ENCODE results near the gene AHRR.
"Not testable (repeated sequence)": the region's sequence is repeated elsewhere in the genome, so short reads cannot be mapped to it uniquely, and the experiment has no call there.

Gene AHRR

GRCh38 chr5:464446-464842 is 142.9 kb downstream of the AHRR start:
- no peak for DNase-seq

DNA sequence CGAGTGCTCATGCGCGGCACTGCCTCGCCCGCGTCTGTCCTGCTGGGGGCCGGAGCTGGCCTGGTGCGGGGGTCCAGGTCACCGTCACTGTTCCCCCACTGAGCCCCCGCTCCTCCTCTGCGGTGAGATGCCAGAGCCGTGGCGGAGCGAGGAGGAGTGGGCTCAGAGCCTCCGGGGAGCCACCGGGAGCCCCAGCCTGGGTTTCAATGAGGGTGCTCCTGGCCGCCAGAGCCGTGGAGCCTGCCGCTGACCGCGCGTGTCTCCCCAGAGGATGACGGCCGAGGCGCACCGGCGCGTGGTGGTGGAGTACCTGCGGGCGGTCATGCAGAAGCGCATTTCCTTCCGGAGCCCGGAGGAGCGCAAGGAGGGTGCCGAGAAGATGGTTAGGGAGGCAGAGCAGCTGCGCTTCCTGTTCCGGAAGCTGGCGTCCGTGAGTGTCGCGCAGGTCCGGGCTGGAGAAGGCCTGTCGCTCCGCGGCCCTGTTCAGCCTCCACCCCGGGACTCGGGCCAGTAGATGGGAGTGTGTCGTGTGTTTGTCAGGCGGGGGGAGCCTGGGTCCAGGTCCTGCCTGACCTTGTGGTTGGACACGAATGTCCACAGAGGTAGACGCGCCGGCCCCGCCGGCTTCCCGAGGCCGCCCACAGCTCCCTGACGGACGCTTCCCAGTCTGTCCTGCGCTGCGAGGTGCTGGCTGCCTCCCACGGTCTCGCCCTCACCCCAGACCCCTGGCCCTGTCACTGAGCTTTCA is 143.5 kb downstream of the AHRR start:
- no peak for DNase-seq

GRCh38 chr5:465591-466403 is 144.3 kb downstream of the AHRR start:
- no peak for DNase-seq

DNA sequence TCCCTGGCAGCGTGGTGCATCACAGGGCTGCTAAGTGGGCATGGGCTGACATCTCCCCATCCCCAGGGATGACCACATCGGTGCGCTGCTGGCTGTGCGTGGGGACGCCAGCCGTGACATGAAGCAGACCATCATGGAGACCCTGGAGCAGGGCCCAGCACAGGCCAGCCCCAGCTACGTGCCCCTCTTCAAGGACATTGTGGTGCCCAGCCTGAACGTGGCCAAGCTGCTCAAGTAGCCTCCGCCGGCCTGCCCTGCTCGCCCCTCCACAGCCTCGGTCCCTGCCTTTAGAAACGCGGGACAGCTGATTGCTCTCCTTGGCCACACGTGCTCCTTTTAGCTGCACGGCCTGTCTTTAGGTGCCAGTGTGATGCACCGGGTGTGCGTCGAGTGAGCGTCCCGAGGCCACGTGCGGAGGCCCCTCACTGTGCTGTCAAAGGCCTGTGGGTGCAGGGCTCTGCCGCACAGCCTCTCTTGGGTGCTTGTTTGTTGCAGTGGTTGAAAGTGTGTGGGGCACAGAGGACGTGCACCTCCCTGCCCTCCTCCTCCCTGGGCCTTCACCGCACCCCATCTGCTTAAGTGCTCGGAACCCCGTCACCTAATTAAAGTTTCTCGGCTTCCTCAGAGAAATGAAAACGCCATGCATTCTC is 145.3 kb downstream of the AHRR start:
- no peak for DNase-seq

DNA sequence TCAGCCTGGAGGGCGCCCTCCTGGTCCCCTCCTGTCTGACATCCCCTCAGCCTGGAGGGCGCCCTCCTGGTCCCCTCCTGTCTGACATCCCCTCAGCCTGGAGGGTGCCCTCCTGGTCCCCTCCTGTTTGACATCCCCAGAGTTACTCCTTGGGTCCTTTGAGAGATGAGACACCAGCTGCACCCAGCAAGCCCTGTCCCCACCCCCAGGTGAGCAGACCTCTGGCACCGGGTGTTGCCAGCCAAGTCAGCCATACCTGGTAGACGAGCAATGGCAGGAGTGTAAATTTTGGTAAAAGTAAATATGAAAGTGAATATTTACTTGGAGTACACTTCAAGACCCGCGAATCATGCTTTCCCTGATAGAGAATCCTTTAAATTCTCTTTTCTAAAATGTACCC is 146.9 kb downstream of the AHRR start:
- DNase-seq, result no peak

GRCh38 chr5:469752-470483 is 148.4 kb downstream of the AHRR start:
- no peak for DNase-seq

- DNase-seq, result no peak
Observed at GRCh38 chr5:470961-471749, 149.6 kb downstream of the AHRR start.

DNA sequence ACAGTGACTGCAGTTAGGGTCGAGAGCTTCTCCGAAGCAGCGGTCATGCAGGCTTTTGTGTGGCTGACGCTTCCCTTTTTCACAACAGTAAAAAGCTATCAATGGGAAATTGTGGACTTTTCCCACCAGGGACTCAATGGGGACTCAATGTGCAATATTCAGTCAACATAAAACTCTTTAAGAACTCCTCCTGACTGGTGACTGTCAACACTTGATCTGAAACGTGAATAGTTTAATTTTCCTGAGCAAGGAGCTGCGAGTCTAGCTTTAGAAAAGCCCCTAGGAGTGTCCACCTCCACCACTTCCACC is 150.2 kb downstream of the AHRR start:
- no peak for DNase-seq

DNA sequence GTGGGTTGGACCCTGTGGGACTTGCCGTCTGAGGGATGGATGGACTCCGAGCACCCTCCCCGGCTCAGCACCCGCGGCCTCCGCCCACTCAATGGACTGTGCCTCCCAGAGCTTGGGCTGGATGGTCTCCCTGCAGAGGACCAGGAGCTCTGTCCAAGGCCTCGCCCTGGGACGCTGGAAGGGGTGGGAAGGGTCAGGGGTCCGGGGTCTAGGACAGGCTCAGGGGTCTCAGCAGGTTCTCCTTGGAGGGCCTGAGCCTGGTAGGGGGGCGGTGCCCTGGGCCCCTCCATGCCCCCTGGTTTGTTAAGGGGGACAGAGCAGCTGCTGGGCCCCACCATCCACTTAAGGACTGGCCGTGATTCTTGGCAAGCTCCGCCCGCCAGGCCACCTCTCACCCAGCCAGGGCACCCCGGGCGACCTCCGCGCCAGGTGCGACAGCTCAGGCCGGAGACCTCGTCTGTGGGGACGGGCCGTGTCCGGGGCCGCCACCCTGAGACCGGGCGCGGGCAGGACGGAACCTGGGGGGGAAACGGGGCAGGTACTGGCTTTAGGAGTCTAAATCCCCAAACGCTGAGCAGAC is 150.7 kb downstream of the AHRR start:
- peak; percentile 78 for DNase-seq

- peak; percentile 97 for DNase-seq
Observed at GRCh38 chr5:472656-473550, 151.4 kb downstream of the AHRR start.

- DNase-seq, result peak; percentile 81
Observed at GRCh38 chr5:473551-474192, 152.2 kb downstream of the AHRR start.

- not testable (repeated sequence) for DNase-seq
Observed at GRCh38 chr5:474232-474839, 152.8 kb downstream of the AHRR start.

DNA sequence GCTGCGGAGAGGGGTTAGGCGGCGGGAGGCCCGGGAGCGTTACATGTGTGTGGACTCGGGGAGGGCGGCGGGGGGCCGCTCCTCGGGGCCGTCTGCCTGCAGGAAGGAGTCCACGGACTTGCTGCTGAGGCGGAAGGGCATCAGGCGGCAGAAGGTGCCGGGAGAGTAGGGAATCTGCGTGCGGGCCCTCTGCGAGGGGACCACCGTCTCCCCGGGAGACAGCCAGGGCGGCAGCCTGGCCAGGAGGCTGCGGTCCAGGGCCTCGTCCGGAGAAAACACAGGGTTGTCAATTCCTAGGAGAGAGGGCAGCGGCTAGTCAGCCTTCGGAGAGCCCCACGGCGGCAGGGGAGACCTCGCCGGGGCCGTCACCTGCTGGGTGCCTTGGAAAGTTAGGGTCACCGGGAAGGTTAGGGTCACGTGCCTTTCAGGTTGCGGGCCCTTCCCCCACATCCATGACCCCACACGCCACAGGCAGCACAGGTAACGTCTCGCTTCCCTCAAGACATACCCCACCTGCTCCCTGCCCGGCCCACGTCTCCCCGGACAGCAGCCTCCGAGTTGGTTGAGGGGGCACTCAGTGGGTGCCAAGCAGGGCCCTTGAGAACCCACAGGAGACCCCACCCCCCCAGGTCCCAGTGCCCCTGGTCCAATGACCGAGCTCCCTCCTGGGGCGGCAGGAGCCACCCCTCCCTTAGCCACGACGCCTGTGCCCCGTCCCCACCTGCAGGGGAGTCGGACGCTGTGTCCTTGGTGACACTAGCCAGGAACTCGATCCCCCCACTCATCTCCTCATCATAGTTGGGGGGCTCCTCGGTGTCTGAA is 153.5 kb downstream of the AHRR start:
- DNase-seq, result no peak

DNA sequence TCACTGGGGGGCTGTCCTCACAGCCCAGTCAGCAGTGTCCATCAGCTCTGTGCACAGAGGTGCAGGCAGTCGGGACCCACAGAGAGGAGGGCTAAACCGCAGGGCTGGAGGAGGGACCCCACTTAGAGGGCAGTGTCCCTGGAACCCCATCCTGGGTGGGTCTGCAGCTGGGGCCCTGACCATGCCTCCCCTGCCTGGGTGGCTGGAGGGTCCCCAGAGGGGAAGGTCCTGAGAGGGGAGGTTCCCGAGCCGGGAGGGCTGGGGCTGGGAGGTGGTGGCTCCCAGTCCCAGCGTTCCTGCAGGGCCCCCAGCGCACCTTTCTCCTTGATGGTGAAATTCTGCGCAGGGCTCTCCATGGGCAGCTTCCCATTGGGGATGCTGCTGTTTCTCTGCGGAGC is 154.2 kb downstream of the AHRR start:
- DNase-seq, result no peak

- no peak for DNase-seq
Observed at GRCh38 chr5:476102-476813, 154.7 kb downstream of the AHRR start.

DNA sequence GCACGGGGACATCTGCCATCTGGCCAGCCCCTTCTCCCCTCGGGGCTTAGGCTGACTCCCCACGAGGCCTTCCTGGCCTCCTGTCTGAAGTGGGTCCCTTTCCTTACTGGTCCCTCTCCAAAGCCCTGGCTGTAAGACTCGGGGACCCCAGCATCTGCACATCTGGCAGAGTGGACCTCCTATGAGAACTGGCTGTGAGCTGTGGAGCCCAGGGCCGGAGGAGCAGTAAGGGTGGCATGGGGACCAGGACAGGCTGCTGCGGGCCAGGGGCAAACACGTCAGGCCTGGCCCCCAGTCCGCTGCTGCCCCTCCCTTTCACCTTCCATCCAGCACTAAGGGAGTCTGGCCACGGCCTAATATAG is 155.3 kb downstream of the AHRR start:
- DNase-seq, result no peak

- DNase-seq, result no peak
Observed at GRCh38 chr5:477247-477646, 155.7 kb downstream of the AHRR start.

DNA sequence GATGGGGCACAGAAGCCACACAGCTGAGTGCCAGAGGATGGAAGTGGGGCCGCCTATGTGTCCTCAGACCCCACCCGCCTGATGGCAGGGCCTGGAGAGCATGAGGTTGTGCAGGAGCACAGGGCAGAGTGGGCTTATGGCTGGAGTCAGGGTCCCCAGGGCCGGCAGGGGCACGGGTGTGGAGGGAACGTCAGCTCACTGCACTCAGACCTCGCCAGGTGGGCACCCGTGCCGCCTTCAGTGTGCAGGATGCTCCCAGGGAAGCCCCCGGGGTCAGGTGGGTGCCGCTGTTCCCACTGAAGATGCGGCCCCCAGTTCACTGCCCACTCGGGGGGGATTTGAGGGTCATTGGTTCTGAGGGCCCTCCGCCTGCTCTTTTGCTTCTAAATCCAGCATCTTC is 156.4 kb downstream of the AHRR start:
- no peak for DNase-seq

Measured in activated CD8-positive, alpha-beta memory T cell treated with anti-CD3 and anti-CD28 coated beads for 24 hours (primary cell).